ENCODE data around the gene MS4A10. TPM values are rescaled to one million over a fixed set of nuclear protein-coding genes. Genes with fewer than 3 reads are reported as not detected.

The MS4A10 gene
- total and polyA plus RNA-seq, 9 of the 15 experiments (the other 6 are each of a cell fraction or from before 2014, with no cell fraction given) = not detected

DNA sequence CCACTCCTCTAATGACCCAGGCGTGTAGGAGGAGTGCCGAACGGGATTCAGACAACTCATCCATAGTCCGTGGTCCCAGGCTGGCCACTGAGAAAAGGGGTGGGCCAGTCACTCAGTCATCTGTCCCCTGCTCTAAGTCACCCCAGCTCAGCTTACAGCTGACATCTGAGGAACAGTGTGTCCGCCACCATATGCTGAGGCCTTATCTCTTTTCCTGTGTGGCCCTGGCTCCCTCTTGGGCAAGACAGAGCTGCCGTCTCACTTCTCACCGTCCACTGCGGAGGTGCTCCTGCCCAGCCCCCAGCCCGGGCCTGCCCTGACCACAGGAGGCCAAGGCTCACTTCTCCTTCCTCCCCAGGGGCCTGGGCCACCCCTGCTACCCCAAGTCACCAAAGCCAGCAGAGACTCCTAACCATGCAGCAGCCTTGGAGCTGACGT, 63.6 kb downstream of the MS4A10 start (continued):
- TF ChIP-seq ZNF232 (CRISPR knock-in tag; IDR thresholded peaks at IDR 0.05) (no peak), FOS (IDR thresholded peaks at IDR 0.05; ENCODE audit: extremely low read depth, insufficient read length) (no peak), ASH1L (IDR thresholded peaks at IDR 0.05; ENCODE audit: borderline replicate concordance, low read depth, partially characterized antibody) (no peak), ZBTB17 (CRISPR knock-in tag; IDR thresholded peaks at IDR 0.05) (peak; percentile 99), ZC3H4 (CRISPR knock-in tag; IDR thresholded peaks at IDR 0.05; ENCODE audit: borderline replicate concordance) (no peak), FOSL1 (tag; conservative IDR thresholded peaks at IDR 0.05) (no peak), AFF1 (IDR thresholded peaks at IDR 0.05; ENCODE audit: low read depth in 1 of 2, partially characterized antibody in 2 of 2) (no peak), HNRNPK (IDR thresholded peaks at IDR 0.05; ENCODE audit: low read depth, low read length, poor library complexity, severe bottlenecking) (no peak), CREBBP (IDR thresholded peaks at IDR 0.05; ENCODE audit: low read depth, low read length) (no peak), GMEB1 (CRISPR knock-in tag; IDR thresholded peaks at IDR 0.05) (no peak), KAT2B (IDR thresholded peaks at IDR 0.05; ENCODE audit: low read depth, low read length) (no peak), KLF16 (IDR thresholded peaks at IDR 0.05) (no peak), MTA3 (IDR thresholded peaks at IDR 0.05; ENCODE audit: borderline replicate concordance) (no peak), HDGF (IDR thresholded peaks at IDR 0.05) (no peak), TARDBP (IDR thresholded peaks at IDR 0.05) (no peak), TCF3 (CRISPR knock-in tag; IDR thresholded peaks at IDR 0.05) (peak; percentile 67), SMAD4 (CRISPR knock-in tag; conservative IDR thresholded peaks at IDR 0.05) (peak; percentile 78), MNT (conservative IDR thresholded peaks at IDR 0.05) (peak; percentile 26 to 58; a peak in 2 of 4 replicates), CXXC5 (CRISPR knock-in tag; IDR thresholded peaks at IDR 0.05) (0 out of 2 replicates have a peak, but pooled peaks have one; percentile 31), ETV5 (CRISPR knock-in tag; IDR thresholded peaks at IDR 0.05; ENCODE audit: low read depth) (peak; percentile 69)
- TF ChIP-seq, protein P1, sequence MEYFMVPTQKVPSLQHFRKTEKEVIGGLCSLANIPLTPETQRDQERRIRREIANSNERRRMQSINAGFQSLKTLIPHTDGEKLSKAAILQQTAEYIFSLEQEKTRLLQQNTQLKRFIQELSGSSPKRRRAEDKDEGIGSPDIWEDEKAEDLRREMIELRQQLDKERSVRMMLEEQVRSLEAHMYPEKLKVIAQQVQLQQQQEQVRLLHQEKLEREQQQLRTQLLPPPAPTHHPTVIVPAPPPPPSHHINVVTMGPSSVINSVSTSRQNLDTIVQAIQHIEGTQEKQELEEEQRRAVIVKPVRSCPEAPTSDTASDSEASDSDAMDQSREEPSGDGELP (CRISPR knock-in tag; IDR thresholded peaks at IDR 0.05; ENCODE audit: borderline replicate concordance) = peak; percentile 96
